Measurements from ENCODE around the gene ZNF710. TPM values are rescaled to one million over a fixed set of nuclear protein-coding genes. Genes with fewer than 3 reads are reported as not detected.

Gene ZNF710
- total RNA-seq, 4 donors from 2014 or later, result 8.9 to 17.2 (median 11.5) TPM

GRCh38 chr15:90097475-90097874 is 96.4 kb downstream of the ZNF710 start:
- Histone ChIP-seq H3K36me3 (no peaks in the 10 kb centered on the region), H3K27ac (peak overlapping the region; percentile 0 to 59 (median 53)), H3K4me1 (peaks cover 27 to 42% of the 10 kb centered on the region in 2 donors), H3K4me3 (replicated peaks in 1 of 3) (no peak overlapping the region), H3K27me3 (no peaks in the 10 kb centered on the region), H3K9me3 (no peaks in the 10 kb centered on the region)
- DNase-seq, result no peak
- 66 to 68% methylated on average over 4 of the region's 4 CpGs for WGBS, 2 donors
- intact Hi-C loops (cut with DNase I), result no loop called here
- TF ChIP-seq POLR2A (IDR thresholded peaks at IDR 0.05) (no peak), CTCF (IDR thresholded peaks at IDR 0.05) (no peak)

GRCh38 chr15:90099072-90099867 is 98.1 kb downstream of the ZNF710 start:
- intact Hi-C loops (cut with DNase I), result no loop called here
- Histone ChIP-seq H3K27ac (no peak overlapping the region), H3K4me1 (peaks cover 38 to 58% of the 10 kb centered on the region in 2 donors), H3K36me3 (no peaks in the 10 kb centered on the region), H3K9me3 (no peaks in the 10 kb centered on the region), H3K27me3 (no peaks in the 10 kb centered on the region), H3K4me3 (replicated peaks in 1 of 3) (no peak overlapping the region)
- DNase-seq, result no peak
- TF ChIP-seq POLR2A (IDR thresholded peaks at IDR 0.05), result no peak
- no peak for TF ChIP-seq CTCF (IDR thresholded peaks at IDR 0.05)
- WGBS, 2 donors, result 81 to 95% methylated on average over 10 of the region's 10 CpGs

- H3K9me3 ChIP-seq, result no peaks in the 10 kb centered on the region
- no peaks in the 10 kb centered on the region for H3K36me3 ChIP-seq
- no peaks in the 10 kb centered on the region for H3K27me3 ChIP-seq
- TF ChIP-seq CTCF (IDR thresholded peaks at IDR 0.05) (no peak), POLR2A (IDR thresholded peaks at IDR 0.05) (no peak)
- WGBS, 2 donors, result 78 to 79% methylated on average over 11 of the region's 11 CpGs
- peak overlapping the region in 2 of 3 donors; percentile 92 to 93 for H3K27ac ChIP-seq
- H3K4me3 ChIP-seq (replicated peaks in 1 of 3), result no peak overlapping the region
- DNase-seq, result peak; percentile 57 to 69
- intact Hi-C loops (cut with DNase I), result no loop called here
- H3K4me1 ChIP-seq, result peaks cover 41 to 57% of the 10 kb centered on the region in 2 donors
Measured at GRCh38 chr15:90099868-90100831, 99.0 kb downstream of the ZNF710 start.

GRCh38 chr15:90101130-90101968 is 100.2 kb downstream of the ZNF710 start:
- peak overlapping the region; percentile 23 to 95 (median 77) for H3K4me3 ChIP-seq (replicated peaks in 1 of 3)
- H3K27me3 ChIP-seq, result no peaks in the 10 kb centered on the region
- peak; percentile 46 to 48 for DNase-seq
- H3K27ac ChIP-seq, result peak overlapping the region; percentile 90 to 93 (median 92)
- no peak for TF ChIP-seq POLR2A (IDR thresholded peaks at IDR 0.05)
- TF ChIP-seq CTCF (IDR thresholded peaks at IDR 0.05), result no peak
- H3K36me3 ChIP-seq, result no peaks in the 10 kb centered on the region
- peaks cover 32 to 50% of the 10 kb centered on the region in 2 donors for H3K4me1 ChIP-seq
- no peaks in the 10 kb centered on the region for H3K9me3 ChIP-seq
- WGBS, 2 donors, result 6 to 21% methylated on average over 23 to 29 of the region's 40 CpGs
- intact Hi-C loops (cut with DNase I), result no loop called here
